GM21390 (cell line): Measurements from ENCODE around the gene HTR7.
A peak's percentile ranks its signal among the peaks of the same experiment; 100 is the strongest.

Experiments used
- ATAC-seq: cut with Tn5 transposase; IDR thresholded peaks from one replicate; pipeline ENCODE4 v1.9.1; 2021; ENCODE audit not compliant: unreplicated experiment

The HTR7 gene

DNA sequence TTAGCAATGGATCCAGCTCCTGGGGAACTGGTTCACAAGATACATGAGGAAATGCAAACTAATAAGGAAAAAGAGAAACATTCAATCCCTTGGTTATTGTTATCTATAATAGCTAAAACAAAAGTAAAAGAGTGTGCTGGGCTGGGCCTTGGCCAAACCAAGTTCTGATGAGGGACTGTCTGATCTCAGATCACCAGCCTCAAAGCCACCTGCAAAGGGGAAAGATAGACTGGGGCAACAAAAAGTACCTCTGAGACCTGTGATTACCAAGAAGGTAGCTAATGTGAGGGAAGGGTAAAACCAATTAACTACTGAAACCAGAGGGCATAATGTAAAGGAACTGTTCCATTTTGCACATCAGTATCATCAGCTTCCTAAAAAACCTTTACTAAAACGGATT is 51.2 kb downstream of the HTR7 start:
- ATAC-seq, result no peak

DNA sequence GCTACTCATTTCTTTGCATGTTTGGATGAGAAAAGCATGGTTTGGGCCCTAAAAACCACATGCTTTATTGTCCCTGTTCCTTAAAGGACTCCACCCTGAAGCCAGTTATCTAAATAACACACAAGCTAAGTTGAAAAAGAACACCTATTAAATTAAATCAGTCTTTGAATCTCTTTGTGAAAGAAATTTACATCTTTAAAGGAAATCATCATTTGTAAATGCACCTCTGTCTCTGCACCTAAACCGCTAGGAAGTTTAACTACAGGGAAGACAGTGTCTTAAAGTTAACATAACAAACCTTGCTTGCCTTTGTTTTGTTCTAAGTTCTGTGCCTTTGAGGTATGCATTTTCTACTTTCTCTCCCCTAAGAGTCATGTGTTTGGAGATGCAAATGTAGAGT is 52.6 kb downstream of the HTR7 start:
- ATAC-seq, result no peak

DNA sequence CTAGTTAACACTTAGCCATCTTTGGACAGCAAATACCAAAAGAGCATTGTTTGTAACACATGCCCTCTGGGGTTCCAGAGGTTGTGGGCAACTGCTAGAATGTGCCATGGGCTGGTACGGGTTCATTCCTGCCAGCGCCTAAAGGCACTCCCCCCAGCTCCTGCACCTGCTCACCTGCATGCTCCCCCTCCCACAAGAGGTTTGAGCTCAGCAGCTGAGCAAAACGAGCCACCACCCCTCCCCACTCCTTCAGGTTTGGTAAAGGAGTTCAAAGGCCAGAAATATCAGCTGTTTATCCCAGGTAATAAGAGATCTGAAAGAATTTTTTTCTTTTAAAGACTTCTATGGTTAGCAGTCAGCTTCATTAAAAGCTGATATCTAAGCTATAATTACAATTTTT is 53.5 kb downstream of the HTR7 start:
- ATAC-seq, result no peak

DNA sequence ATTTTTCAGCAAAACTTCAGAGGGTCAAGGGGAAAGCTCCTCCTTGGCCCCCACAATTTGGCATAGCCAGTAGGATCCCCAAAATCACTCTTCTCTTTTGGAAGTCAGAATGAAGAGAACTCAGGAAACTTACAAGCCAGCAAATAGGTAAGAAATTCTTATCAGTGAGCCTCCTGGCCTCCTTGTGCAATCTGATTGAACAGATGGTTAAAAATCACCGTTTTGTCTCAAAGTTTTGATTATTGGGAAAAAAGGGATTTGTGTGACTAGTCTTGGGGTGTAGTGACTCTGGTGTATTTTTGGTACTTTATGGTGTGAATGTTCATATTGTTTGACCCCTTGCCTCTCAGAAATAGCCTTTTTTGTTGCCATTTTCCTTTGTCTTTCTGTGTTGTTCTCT is 56.2 kb downstream of the HTR7 start:
- no peak for ATAC-seq

DNA sequence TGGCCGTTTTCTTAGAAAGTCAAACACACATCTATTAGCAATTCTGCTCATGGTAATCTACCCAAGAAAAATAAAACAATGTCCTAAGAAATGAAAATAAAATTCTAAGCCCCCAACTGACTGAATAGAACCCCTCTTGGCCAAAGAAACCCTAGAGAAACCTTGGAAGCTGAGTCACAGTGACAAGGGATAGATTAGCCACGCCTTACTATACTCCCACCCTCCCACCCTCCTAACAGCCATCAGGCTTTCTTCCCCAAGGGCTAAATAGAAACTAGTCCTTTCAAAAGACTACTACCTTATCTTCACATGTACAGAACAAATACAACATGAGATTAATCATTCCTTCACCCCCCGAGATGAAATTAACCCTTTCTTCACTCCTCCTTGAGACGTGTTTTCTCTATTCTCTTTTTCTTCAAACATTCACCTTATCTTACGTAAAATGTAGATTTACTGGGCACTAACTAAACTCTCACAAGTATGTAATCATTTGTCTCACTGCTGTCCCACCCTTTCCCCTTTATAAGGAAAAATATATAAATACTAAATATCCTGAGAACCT is 57.5 kb downstream of the HTR7 start:
- ATAC-seq, result no peak

DNA sequence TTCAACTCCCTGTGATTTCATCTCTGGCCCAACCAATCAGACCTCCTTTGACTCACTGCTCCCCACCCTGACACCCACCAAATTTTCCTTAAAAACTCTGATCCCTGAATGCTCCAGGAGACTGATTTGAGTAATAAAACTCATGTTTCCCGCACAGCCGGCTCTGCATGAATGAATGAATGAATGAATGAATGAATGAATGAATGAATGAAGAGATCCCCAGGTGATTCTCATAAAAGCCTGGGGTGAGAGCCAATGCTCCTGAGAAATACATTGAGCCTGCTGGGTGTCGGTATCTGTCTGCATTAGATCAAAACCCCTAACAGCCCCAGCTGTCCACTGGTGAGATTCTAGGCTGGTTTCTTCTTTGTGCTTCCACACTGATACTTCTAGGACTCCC is 58.7 kb downstream of the HTR7 start:
- no peak for ATAC-seq

DNA sequence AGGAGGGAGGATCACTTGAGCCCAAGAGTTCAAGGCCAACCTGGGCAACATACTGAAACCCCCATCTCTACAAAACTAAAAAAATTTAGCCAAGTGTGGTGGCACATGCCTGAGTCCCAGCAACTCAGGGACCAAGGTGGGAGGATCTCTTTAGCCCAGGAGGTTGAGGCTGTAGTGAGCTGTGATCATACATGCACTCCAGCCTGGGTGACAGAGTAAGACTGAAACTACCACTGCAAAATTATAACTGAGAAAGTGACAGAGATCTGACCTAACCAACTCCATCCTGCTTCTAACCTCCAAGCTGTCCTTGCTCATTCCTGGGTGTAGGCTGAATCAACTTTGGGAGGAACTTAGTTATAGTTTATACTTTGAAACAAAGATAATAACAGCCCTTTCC is 59.4 kb downstream of the HTR7 start:
- ATAC-seq, result peak; percentile 65

DNA sequence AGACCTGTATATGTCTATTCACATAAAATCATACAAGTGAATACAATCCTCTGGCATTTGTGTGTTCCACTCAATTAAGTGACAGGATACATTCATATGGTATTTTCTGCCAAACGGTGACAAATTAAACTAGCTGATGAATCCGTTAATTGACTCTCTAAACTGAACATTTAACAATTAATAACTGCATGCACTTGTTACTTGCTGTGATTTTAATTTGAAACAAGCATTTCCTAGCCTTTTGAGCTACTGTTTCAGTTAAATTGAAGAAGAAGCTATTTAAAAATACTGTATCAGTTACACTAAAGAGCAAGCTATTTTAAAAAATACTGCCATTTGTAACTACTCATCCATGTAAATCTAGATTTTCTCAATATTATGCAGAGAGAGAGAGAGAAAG is 67.4 kb downstream of the HTR7 start:
- ATAC-seq, result no peak

DNA sequence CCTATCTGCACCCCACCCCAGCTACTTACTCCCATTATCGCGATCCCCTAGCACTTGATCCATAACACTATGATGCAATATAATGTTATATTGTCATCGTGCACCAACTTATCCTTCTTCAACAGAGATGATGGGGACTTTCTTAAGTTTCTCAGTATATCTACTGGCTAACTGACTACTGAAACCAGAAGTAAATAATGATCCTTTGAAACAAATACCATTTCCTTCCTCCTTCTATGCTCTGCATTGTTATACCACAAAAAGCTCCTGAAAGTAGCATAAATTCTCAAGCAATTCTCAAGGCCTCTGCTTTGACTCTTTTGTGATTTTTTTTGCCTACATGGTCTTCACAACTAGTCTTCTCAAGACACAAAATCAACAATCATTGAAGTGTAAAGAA is 68.9 kb downstream of the HTR7 start:
- peak; percentile 83 for ATAC-seq

DNA sequence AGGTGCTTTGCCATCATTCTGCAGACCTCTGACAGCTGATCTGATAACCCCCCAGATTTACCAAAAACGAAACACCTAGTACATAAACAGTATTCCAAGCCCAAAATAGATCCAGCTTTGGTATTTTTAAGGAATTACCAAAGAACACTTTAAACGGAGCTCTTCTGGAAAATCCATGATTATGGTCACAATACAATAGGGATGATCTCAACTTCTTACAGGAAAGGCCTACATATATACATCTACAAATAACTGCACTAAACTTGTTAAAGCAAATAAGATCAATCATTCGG is 69.7 kb downstream of the HTR7 start:
- no peak for ATAC-seq

DNA sequence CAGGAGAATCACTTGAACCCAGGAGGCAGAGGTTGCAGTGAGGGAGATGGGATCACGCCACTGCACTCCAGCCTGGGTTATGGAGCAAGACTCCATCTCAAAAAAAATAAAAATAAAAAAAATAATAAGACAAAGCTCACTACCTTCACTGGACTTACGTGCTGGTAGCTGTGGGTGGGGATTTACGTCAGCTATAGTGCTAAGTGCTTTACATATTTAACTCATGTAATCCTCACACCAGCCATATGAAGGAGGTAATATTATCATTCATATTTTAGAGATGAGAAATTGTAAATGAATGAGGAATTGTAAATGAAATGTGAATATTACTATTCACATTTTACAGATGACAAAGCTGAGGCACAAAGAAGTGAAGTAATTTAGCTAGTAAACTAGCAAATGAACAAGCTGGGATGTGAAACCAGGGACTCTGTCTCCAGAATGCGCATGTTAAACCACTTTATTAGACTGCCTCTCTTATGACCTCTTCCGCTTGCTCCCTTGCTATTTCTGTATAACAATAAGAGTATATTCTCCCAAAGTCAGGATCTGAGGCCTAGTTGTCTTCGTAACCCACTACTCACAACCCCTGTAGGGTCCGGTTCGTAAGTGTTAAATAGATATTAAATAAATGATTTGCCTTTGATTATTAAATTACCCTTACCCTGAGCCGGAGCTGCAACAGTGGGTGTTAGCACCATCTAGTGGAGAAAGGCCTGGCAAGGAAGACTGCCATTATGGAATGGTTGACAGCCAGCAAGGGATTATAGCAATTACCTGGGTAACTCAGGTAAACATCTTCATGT is 70.2 kb downstream of the HTR7 start:
- no peak for ATAC-seq

DNA sequence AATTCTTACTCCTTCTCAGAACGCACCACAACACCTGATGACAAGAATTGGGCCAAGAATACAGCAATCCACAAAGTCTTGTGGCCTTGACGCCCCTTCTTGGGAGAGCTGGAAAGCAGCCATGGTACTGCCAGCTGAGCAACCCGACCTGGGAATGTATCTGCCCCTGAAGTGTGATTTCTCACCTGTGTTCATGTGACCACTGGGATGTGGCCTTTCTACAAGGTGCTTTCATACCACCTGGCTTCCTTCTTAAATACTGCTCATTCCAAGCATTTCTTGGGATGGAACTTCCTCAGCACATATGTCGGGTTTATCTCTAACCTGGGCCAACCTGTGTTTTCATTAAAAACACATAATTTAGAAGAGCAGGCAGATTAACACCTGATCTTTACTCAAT is 72.1 kb downstream of the HTR7 start:
- ATAC-seq, result no peak

DNA sequence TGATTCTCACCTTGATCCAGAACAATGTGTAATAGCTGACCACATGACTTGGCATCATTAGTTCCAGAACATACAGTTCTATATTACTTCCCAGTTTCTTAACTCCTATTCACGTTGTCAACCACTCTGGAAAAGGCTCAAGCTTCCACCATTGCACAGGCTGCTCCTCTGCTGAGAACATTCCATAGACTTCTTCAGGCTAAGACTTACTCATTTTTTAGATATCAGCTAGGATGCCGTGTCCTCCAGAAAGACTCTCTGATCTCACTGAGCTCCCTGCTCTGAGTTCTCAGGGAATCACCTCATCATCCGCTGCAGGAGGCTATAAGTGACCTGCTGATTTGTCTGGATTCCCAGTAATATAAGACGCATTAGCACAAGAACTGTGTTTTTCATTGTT is 73.1 kb downstream of the HTR7 start:
- ATAC-seq, result no peak

DNA sequence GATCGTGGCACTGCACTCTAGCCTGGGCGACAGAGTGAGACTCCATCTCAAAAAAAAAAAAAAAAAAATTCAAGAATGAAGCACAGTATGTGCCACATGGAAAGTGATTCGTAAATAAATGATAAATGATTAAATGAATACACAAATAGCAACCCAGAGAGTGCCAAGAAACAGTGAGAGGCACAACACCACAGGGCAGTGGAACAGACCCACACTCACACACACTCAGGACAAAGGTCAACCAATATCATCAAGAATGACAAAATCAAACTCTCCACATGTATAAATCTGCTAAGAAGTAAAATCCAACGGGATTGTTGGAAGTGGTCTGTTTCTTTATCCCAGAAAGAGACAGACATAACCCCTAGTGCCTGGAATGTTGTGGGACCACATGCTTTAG is 77.4 kb downstream of the HTR7 start:
- ATAC-seq, result no peak

DNA sequence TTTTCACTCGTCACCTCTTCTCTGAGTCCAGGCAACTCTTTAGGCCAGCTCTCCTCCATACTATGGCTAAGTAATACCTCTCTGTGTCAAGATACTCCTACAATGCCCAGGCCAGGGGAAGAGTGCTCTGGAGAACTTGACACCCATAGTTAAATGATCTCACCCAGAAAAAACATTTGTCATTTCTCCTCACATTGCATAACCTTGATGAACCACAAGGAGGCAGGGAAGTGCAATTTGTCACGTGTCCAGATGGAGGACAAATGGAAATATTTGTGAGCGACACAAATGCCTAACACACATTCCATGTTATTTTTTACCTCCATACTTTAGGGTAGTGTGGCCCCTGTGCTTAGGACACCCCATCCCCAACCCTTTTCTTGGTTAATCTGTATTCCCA is 78.3 kb downstream of the HTR7 start:
- ATAC-seq, result no peak

DNA sequence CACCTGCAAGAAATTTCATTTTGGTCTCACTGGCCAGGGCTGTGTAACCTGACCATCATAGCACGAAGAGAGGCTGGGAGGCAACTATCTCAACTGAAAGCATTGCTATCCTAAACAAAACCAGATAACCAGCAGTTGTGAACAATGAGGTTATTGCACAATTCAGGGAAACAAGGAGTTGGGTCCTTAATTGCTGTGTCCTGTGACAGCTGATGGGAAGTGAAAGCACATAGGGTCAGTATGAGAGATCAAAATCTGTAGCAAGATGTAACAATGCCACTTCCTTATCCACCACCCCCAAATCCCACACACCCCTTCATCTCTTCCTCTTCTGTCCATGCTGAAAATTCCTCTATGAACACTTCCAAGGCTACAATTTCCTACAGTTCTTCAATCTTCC is 80.2 kb downstream of the HTR7 start:
- ATAC-seq, result no peak

DNA sequence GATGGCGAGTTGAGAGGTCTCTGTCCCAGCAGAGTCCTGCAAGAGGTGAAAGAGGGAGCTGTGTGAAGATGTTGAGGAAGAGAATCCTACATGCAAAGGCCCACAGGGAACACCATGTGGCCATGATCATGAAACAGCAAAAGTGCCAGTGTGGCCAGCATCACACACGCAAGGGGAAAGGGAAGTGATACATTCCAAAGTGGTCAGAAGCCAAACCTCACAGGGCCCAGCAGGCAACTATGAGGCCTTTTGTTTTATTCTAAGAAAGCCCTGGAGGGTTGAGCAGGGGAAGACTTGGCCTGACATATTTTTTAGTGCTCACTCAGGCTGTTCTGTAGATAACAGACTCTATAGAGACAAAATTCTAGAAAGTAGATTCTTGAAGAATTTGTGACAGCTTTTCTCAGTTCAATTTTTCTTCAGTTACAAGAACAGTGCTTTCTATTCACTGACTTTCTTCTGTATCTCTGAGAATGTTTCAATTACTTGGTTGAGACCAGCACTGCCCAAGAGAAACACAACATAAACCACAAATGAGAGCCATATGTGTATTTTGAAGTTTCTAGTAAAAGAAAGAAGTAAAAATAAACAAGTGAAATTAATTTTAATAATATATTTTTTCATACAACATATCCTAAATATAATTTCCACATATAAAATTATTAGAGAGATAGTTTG is 82.3 kb downstream of the HTR7 start:
- ATAC-seq, result peak; percentile 54

DNA sequence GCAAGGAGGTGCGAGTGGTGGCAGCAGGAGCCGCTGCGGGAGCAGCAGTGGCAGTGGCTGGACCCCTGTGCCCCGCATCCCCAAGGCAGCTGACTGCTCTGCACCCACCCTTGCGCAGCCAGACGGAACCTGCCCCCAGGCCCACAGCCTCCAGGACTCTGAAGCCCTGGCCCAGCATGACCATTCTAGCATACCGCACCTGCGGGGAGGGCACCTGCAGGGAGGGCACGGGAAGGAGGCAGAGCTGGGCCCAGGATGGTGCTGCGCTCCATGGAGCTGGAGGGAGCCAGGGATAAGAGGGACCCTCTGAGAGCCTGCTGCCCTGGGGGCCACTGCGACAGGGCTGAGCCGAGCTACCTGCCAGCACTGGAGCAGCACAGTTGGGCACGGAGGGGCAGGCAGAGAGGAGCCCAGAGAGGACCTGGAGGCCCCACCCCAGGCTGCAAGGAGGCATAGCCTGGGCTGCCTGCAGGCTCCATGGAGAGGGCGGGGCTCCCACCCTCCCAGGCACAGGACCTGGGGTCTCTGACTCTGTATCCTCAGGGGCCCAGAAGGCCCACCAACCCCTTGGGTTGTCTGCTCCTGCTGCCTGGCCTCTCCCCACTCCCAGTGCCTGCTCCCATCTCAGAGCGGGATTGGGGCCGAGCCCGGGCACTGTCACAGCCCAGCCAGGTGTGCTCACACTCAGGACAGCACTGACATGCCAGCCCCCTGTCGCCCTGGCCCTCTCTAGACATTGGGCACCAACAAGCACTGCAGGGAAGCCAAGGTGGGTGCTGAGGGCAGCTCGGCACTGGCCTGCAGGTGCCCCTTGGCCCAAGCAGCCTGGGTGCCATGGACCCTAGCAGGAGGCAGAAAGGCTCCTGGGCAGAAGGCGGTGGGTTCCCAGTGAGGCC is 87.6 kb downstream of the HTR7 start:
- no peak for ATAC-seq

DNA sequence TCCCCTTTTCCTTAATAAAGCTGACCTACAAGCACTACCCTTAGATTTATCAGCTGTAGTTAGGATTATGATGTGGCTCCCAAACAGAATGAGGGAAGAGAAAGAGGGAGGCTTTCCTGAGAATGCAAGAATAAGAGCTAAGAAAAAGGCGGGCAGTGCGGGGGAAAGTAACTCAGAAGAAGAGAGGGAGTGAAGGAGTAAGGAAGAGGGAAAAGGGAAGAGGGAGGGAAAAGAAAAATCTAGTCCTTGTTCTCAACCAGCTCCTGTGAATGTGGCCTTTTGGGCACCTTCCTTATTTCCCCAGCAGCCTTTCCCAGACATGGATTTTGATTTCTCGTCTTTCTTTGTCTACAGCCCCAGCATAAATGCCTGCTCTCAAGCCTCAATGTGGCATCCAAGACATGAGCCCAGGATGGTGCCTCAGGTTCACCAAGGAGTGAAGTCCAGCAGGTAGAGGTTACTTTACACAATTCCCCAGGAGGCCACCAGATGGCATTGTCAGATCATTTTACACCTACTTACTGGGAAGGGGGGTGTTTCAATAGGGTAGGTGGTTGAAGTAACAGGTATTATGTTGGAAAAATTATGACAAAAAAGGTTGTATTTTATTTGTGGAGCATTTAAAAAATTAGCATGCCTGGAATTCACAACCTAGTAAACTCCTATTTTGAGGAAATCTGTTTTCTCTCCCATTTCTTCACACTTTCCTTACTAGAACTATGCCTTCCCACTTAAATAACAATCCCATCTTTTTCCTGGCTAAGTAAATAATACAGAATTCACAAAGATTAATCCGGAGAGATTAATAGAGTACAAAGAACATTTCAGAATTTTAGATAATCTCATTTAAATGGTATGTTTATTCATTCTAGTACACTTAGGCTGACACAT is 106.5 kb downstream of the HTR7 start:
- ATAC-seq, result peak; percentile 73

DNA sequence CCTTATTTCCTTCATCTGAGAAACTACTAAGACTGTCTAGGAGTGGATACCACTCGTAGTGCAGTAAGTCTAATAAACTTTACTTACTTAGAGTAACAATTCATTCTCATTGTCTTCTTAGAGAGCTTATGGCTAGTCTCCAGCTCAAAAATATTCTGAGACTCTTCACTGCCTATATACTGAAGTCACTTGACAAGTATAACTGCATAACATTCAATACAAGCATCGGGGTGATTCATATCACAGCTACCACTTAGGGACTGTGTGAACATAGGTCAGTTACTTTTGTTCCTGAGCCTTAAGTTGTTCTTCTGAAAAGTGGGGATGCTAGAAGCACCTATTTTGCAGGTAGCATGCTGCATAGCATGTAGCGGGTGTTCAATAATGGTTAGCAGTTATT is 111.0 kb downstream of the HTR7 start:
- no peak for ATAC-seq

DNA sequence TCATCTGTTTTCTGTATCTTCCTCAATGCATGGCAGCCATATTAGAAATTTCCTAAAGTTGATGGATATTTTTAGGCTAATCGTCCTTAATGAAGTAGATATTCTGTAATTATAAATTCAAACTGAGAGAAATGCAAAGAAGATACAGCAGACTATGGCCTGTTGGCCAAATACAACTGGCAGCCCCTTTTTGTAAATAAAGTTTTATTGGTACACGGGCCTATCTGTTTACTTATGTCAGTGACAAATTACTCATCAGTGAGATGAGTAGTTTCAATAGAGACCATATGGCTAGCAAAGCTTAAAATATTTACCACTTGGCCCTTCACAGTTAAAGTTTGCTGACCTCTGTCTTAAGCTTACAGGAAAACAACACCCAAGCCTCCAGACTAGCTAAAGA is 112.3 kb downstream of the HTR7 start:
- no peak for ATAC-seq
